ENCODE results near the gene ZNF469.

- TF ChIP-seq CTCF (IDR thresholded peaks at IDR 0.05) (no peak), POLR2A (IDR thresholded peaks at IDR 0.05) (no peak)
Measured at GRCh38 chr16:88393034-88393433, 10.3 kb downstream of the ZNF469 start.

All from gastroesophageal sphincter (tissue), 3 donors.